Activated CD8-positive, alpha-beta memory T cell treated with anti-CD3 and anti-CD28 coated beads, Interleukin-2, amount 50 U/mL, for 4 hours (primary cell): ENCODE measurements around the gene MAP3K10.
A peak's percentile ranks its signal among the peaks of the same experiment; 100 is the strongest.
"Not testable (repeated sequence)": the region's sequence is repeated elsewhere in the genome, so short reads cannot be mapped to it uniquely, and the experiment has no call there.

Source experiments
- DNase-seq: peaks from one replicate; pipeline ENCODE4 v3.0.0-alpha.2; 2020

MAP3K10 gene

GRCh38 chr19:40190891-40191835, at the start of gene MAP3K10:
MAP3K10 (plus strand) TSS chr19:40191426; CDS start chr19:40192032, 606 bp downstream.
- peak; percentile 77 for DNase-seq

- DNase-seq, result no peak
These were observed 49.7 kb upstream of the MAP3K10 start for GRCh38 chr19:40141551-40141950.

GRCh38 chr19:40143612-40144011, 47.6 kb upstream of the MAP3K10 start:
- DNase-seq, result peak; percentile 39

GRCh38 chr19:40144151-40144550, 47.1 kb upstream of the MAP3K10 start:
- DNase-seq, result no peak

GRCh38 chr19:40144947-40145748, 46.1 kb upstream of the MAP3K10 start:
- DNase-seq, result no peak

- not testable (repeated sequence) for DNase-seq
These were observed 45.5 kb upstream of the MAP3K10 start for GRCh38 chr19:40145749-40146029.

- DNase-seq, result no peak
These were observed 43.9 kb upstream of the MAP3K10 start for GRCh38 chr19:40147338-40147692.

GRCh38 chr19:40147693-40148347, 43.4 kb upstream of the MAP3K10 start:
- DNase-seq, result no peak

- no peak for DNase-seq
These were observed 41.7 kb upstream of the MAP3K10 start for GRCh38 chr19:40149501-40149900.

- DNase-seq, result no peak
These were observed 41.1 kb upstream of the MAP3K10 start for GRCh38 chr19:40150170-40150569.

GRCh38 chr19:40154121-40154680, 37.0 kb upstream of the MAP3K10 start:
- no peak for DNase-seq

GRCh38 chr19:40155749-40156265, 35.4 kb upstream of the MAP3K10 start:
- DNase-seq, result no peak

GRCh38 chr19:40157059-40157458, 34.2 kb upstream of the MAP3K10 start:
- DNase-seq, result no peak

GRCh38 chr19:40159744-40160143, 31.5 kb upstream of the MAP3K10 start:
- DNase-seq, result no peak

- DNase-seq, result no peak
These were observed 29.1 kb upstream of the MAP3K10 start for GRCh38 chr19:40162104-40162503.

GRCh38 chr19:40163541-40164129, 27.6 kb upstream of the MAP3K10 start:
- DNase-seq, result no peak

GRCh38 chr19:40165362-40165937, 25.8 kb upstream of the MAP3K10 start:
- DNase-seq, result peak; percentile 69

- DNase-seq, result not testable (repeated sequence)
These were observed 21.5 kb upstream of the MAP3K10 start for GRCh38 chr19:40169482-40170302.

- not testable (repeated sequence) for DNase-seq
These were observed 20.8 kb upstream of the MAP3K10 start for GRCh38 chr19:40170303-40170989.

GRCh38 chr19:40171293-40171692, 19.9 kb upstream of the MAP3K10 start:
- DNase-seq, result not testable (repeated sequence)

GRCh38 chr19:40174092-40174491, 17.1 kb upstream of the MAP3K10 start:
- no peak for DNase-seq
